Measurements from ENCODE around the gene XRCC3.

Gene XRCC3

GRCh38 chr14:103707329-103708263 is 7.7 kb downstream of the XRCC3 start:
- DNase-seq (ENCODE audit: low read depth, low spot score): no peak

DNA sequence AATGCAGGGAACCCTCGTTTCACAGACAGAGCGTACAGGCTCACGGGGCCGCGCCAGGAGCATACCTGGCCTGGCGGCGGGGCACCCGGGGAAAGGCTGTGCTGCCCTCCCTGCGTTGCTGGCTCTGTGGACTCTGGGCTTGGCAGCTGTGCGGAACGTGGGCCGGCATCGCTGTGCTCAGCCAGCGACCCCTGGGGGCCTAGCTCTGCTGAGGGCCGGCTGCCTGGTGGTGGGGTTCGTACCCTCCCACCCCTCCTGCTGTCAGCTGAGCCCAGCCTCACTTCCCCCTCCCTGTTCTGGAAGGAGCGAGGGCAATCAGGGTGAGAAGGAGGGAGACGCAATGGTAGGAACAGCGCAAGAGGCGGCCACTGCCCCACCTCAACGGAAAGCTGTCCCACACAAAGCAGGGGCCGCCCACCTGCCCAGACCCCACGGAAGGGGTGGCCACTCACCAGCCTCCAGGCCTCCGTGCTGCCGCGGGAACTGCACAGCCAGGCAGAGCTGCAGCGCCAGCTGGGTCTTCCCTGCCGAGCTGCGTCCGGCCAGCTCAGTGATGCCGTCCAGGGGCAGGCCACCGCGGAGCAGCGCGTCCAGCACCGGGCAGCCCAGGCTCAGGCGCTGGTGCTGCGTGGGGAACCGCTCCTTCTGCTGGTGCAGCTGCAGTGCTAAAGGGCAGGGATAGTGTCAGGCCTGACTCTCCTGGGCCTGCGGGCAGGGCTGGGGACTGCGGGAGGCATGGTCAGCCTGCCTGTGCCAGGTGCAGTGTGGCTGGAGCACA is 8.5 kb downstream of the XRCC3 start:
- no peak for DNase-seq (ENCODE audit: low read depth, low spot score)

- no peak for DNase-seq (ENCODE audit: low read depth, low spot score)
Measured at GRCh38 chr14:103705504-103706284, 9.6 kb downstream of the XRCC3 start.

- DNase-seq (ENCODE audit: low read depth, low spot score): no peak
Measured at GRCh38 chr14:103705118-103705503, 10.1 kb downstream of the XRCC3 start.

DNA sequence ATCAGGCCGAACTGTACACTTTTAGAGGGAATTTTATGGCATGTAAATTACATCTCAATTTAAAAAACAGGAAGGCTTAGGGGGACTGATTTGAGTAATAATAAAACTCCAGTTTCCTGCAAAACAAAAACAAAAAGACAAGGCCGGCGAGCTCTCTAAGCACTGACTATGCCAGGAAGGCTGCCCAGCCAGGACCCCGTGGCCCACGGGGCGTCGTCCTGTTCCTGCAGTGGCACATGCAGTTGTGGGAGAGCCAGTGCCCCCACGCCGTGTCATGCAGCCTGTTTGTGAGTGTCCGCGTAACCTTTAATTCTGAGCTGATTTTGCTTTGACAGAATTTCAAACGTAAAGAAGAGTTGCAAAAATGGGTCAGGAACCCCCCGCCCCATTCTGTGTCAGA is 10.5 kb downstream of the XRCC3 start:
- no peak for DNase-seq (ENCODE audit: low read depth, low spot score)

- DNase-seq (ENCODE audit: low read depth, low spot score): no peak
Measured at GRCh38 chr14:103703433-103704385, 11.5 kb downstream of the XRCC3 start.

GRCh38 chr14:103702497-103703432 is 12.5 kb downstream of the XRCC3 start:
- no peak for DNase-seq (ENCODE audit: low read depth, low spot score)

- DNase-seq (ENCODE audit: low read depth, low spot score): no peak
Measured at GRCh38 chr14:103702095-103702494, 13.2 kb downstream of the XRCC3 start.

DNA sequence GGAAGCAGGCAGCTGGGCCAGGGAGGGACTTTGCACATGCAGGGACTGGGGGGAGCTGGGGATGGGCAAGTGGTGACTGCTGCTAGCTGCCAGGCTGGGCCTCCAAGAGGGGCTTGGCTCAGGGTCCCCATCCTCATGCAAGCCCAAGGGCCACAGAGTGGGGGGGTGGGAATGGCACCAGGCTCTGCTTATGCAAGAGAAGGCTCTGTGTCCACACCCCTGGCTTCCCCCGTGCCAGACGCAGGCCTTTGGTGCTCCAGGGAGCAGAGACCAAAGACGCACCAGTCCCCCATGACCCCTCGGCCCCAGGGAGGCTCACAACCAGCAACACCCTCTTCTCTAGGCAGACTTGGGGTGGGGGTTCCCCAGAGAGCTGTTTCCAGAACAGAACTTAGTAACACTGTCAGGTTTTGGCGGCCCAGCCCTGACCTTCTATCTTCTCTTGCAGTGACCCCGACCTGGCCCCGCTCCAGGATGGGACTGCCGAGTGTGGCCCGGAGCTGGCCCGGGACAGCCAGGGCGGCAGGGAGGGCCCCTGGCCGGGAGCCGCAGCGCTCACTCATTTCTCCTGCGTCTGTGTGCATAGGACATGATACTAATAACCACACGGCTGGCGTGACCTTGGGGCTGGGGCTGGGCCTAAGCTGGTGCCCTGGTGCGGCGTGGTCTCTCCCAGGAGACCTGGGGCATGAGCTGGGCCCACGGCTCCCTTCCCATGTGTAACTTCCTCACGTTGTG is 14.3 kb downstream of the XRCC3 start:
- DNase-seq (ENCODE audit: low read depth, low spot score): no peak

GRCh38 chr14:103699901-103700752 is 15.1 kb downstream of the XRCC3 start:
- no peak for DNase-seq (ENCODE audit: low read depth, low spot score)

DNA sequence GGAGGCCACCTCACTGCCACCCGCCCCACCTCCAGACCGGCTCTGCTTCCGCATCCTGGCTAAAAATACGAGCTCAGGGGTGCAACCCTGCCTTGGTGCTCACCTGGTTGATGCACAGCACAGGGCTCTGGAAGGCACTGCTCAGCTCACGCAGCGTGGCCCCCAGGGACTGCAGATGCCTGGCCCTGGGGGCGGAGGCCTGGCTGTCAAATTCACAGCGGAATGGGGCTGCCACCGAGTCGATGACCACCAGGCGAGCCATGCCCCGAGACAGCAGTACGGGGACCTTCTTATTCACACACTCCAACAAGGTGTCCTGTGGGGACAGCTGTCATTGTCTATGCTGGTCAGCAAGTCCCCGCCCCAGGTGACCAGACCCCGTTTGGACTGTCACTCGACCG is 16.0 kb downstream of the XRCC3 start:
- no peak for DNase-seq (ENCODE audit: low read depth, low spot score)

GRCh38 chr14:103698380-103699260 is 16.6 kb downstream of the XRCC3 start:
- no peak for DNase-seq (ENCODE audit: low read depth, low spot score)

GRCh38 chr14:103697603-103698379 is 17.5 kb downstream of the XRCC3 start:
- DNase-seq (ENCODE audit: low read depth, low spot score): no peak

DNA sequence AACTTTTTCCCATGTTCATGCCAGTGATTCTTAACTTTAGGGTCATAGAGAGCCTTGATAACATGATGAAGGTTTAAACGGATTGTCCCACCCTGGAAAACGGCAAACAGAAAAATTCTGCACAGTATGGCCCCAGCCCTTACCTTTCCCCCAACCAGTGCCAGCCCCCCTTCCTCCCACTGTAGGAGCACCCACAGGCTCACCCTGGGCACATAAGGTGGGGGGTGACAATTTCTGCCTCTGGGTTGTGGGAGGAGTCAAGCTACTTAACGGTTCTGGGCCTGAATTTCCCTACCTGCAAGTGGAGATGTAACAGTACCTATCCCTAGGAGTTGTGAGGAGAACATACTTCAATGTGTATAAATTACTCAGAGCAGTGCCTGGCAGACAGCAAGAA is 18.0 kb downstream of the XRCC3 start:
- DNase-seq (ENCODE audit: low read depth, low spot score): no peak

- DNase-seq (ENCODE audit: low read depth, low spot score): peak; percentile 59
Measured at GRCh38 chr14:103696466-103697071, 18.7 kb downstream of the XRCC3 start.

DNA sequence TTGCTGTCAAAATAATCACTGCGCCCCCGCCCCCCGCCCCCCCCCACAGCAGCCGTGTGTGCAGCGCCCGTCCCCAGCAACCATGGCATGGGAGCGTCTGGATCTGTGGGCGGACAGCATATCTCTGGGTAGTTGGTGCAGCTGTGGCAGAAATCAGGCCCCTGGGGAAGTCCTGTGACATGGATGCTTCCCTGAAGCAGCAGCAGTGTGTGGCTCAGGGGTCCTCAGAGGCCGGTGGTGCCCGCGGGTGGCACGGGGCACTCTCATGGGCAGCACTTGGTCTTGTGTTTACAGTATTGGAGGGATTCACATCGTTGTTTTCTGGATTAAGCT is 19.2 kb downstream of the XRCC3 start:
- DNase-seq (ENCODE audit: low read depth, low spot score): no peak
